Hematopoietic multipotent progenitor cell treated with erythropoietin and hydrocortisone succinate and interleukin-3 and kit ligand, for 15 days (in vitro differentiated cells): ENCODE measurements around the gene FCHSD2.
A peak's percentile ranks its signal among the peaks of the same experiment; 100 is the strongest.
"Not testable (repeated sequence)": the region's sequence is repeated elsewhere in the genome, so short reads cannot be mapped to it uniquely, and the experiment has no call there.

ENCODE experiments used
- DNase-seq: peaks from one replicate; pipeline ENCODE4 v3.0.0-alpha.2; 2015; ENCODE audit warnings: low spot score

FCHSD2 gene

DNA sequence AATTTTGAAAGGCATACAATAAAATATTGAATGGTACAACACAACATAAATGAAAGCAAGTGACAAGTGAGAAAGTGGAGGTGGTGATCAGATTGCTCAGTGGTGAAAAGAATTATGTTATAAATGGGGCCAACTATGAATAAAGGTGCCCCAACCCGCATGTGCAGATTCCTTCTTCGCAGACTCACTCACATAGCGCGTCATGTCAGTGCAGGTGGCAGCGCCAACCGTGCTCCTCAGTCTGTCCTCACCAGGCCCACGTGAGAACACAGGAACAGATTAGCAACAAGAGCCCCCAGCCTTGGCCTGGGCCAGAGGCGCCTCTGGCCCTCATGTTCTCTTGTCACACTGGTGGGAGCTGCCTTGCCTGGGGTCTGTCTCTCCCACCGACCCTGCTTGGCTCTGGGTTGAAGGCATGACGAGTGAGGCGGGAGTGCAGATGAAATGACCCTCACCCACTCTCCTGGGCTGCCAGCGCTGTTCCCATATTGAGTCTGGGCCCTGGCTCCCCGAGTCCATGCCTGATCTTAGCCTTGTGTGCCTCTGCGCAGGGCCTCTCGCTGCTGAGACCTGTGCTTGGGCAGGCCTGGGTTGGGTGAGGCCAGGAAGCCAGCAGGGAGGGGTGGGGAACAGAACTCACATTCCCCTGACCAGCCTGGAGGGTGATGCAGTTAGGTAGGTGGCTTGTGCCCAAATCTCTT is 321.5 kb downstream of the FCHSD2 start:
- no peak for DNase-seq

DNA sequence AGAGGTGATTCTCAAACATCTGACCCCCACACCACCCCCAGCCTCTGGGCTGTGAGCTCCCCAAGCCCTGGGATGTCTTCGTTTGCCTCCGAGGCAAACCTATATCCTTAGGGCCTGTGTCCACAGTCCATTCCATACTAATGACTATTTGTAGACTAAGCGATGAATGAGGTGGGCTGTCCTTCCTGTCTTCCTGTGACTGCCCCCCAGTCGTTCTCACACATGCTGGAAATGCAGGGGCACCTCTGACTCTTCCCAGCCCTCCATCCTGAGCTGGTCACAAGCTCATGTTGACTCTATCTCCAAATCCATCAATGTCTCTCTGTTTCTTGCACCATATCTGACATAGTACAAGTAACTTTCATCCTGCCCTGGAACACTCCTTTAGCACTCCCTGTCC is 323.1 kb downstream of the FCHSD2 start:
- no peak for DNase-seq

DNA sequence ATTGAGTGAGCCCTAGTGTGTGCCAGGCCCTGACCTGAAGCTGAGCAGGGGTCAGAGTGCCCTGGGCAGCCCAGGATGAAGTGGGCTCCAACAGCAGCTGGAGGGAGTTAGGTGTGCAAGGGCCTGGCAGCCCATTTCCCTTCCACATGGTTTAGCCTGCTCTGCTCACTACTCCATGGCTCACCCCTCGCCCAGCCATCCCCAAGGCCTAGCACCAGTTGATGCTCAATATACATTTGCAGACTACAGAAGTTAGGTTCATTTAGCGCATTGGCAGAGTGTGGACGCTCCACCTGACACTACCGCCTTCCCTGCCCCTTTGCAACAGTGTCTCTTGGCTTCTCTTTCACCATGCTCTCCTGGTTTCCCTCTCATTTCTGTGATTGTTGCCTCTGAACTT is 324.2 kb downstream of the FCHSD2 start:
- DNase-seq, result no peak

DNA sequence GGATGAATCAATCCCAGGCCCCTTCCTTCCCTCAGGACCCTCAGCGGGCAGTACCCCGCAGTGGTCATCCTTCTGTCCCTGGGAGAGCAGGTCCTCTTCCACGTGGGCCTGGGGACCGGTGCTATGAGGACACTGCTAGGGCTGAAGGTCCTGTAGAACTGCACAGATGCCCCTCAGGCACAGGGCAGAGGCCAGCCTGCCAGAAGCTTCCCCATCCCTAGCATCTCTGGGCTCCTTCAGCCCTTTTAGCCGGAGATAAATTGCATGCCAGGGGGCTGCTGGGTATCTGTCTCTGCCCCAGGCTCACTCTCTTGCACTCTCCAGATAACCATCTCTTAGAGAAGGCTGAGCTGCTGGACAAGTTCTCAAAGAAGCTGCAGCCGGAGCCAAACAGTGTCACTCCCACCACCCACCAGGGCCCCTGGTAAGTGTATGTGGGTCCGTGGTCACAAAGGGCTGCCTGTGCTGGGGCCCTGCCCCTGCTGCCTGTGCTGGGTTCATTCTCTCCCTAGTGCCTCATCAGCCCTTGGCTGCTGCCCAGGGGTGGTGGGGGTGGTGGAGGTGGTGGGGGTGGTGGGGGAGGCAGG is 325.6 kb downstream of the FCHSD2 start:
- DNase-seq, result no peak

DNA sequence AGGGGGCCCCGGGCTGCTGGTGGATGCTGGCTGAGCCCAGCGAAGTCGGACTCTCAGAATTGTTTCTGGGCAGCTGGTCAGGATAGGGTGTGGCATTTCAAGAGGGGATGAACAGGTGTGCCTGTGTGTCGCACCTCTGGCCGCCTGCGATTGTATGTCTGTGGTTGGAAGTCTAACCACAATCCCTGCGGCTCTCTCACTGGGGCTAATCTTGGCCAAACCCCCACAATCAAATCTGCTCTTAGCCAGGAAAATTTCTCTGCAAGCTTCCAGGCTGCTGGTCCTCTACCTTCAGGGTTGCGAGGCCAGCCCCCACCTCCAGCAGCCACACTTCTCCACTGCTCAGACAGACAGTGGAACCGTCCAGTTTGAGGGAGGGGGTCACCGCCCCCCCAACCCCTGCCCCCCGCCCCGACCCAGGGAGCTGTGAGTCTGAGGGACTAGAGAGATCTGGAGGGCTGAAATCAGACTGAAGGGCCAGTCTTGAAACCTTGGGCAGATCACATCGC is 327.0 kb downstream of the FCHSD2 start:
- no peak for DNase-seq

DNA sequence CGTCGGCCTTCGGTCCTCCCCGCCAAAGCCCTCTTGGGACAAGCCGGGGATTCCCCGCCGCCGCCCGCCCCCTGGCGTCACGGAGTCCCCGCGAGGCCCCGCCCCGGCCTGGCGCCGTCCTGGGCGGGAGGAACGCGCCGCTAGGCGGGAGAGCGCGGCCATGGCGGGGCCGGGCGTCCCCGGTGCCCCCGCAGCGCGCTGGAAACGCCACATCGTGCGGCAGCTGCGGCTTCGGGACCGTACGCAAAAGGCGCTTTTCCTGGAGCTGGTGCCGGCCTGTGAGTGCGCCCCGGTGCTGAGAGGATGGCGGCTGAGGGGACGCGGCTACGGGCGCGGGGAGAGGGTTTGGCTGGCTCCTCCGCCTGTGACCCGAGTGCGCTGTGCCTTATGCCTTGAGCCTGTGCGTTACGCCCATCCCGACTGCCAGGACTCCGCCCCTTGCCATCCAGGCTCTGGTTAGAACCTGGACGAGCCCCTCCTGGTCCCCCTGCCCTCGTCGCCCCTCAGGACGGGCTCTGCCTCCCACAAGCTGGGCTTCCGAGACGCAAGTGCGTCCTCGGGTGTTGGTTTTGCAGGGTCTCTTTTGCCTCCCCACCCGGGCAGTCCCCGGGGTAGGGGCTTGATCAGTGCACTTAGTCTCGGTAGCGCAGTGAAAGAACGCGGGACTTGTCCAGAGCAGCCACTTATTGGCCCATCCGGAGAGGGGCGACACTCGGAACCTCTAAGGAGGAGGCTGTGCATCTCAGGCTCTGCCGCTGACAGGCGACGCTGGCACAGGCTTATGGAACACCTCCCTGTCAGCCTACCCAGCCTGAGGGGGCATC is 327.6 kb downstream of the FCHSD2 start, which contains the start of gene ATG16L2:
TSS of gene ATG16L2 (plus strand) at position 126 of the 824 bp plus-strand sequence. CDS start at position 161, 35 bp downstream.
- peak; percentile 90 for DNase-seq

DNA sequence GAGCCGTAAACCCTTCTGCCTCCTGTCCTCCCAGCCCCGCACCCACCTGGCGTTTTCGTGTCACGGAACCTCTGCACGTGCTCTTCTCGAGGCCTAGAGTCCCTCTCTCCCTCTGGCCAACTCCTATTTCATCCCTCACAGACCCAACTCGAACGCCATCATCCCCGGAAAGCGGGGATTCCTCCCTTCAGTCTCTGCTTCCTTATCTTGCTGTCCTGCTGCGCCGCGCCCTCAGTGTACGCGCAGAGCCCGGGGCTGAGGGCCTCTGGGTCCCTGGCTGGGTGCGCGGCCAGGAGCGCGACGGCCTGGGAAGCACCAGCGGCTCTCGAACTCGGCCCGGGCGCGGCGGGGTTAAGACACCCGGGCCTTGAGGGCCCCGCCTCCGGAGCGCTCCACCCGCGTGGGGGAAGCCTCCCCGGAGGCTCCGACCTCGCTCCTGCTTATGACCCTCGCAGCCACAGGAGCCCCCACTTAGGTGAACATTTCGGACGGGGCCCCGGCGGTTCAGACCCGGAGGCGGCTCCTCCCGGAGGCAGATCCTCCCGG is 328.3 kb downstream of the FCHSD2 start:
- DNase-seq, result peak; percentile 87

DNA sequence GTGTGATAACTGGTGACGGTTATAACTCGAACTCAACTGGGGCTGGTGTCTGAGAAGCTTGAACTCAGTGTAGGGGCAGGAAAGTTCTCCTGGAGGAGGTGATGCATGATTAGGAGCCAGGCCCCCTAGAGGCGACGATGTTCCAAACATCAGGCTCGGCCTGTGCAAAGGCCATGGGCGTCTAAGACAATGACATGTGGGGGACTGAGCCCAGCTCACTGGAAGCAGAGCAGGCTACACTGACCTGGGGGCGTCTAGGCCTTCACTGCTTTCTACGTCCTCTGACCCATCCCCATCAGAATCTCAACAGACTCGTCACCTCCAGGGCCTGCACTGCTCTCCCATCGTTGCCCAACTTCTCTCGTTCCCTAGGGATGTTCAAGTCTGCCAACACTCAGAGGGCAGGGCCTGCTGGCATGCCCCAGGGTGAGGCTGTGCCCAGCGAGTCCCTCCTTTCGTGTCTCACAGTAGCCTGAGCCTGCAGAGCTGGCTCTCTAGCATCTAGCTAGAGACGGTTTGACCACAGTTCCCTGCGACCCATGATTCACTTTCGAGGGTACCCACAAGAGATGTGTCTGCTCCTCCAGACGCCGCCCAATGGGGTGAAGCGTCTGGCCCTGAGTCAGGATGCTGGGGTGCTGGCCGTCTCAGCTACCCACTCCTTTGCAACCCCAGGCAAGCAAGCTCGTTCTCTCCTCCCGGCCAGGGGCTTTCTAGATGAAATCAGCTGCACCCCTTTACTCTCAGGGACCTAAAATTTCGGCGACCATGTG is 329.0 kb downstream of the FCHSD2 start:
- peak; percentile 66 for DNase-seq

DNA sequence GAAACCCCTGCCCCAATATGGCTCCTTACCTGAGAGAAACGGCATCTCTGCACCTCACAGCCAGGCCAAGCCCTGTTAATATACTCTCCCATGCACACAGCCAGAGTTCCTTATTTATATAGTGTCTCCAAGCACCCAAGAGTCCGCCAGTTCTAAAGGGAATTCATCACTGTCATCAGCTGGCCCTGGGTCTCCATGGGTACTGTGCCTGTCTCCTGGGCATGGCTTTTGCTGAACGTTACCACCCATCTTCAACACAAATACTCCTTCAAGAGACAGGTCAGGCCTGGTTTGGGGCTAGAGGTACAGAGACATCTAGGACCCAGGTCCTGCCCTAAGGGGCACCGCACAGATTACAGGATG is 329.5 kb downstream of the FCHSD2 start:
- no peak for DNase-seq

DNA sequence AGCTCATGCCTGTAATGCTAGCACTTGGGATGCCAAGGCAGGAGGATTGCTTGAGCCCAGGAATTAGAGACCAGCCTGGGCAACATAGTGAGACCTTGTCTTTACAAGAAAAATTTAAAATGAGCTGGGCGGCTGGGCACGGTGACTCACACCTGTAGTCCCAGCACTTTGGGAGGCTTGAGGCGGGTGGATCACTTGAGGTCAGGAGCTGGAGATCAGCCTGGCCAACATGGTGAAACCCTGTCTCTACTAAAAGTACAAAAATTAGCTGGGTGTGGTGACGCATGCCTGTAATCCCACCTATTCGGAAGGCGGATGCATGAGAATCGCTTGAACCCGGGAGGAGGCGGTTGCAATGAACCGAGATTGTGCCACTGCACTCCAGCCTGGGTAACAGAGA is 330.4 kb downstream of the FCHSD2 start:
- not testable (repeated sequence) for DNase-seq

DNA sequence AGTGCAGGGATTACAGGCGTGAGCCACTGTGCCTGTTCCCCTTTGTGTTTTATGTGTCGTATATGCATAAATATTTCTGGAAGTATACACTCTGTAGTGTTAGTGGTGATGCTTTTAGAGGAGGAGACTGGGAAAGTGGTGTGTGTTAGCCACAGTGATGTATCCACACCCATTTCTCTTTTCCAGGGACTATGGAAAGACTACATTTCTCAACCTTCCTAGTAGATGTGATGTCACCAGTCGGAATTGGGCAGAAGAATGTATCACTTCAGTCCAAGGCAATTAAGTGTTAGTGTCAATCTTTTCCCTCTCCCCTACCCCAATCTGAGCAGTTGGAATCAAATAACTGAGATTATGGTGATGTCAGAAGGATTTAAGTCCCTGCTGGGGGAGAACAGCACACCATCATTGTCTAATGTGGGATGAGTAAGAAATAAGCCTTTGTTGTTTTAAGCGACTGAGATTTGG is 333.8 kb downstream of the FCHSD2 start:
- no peak for DNase-seq

DNA sequence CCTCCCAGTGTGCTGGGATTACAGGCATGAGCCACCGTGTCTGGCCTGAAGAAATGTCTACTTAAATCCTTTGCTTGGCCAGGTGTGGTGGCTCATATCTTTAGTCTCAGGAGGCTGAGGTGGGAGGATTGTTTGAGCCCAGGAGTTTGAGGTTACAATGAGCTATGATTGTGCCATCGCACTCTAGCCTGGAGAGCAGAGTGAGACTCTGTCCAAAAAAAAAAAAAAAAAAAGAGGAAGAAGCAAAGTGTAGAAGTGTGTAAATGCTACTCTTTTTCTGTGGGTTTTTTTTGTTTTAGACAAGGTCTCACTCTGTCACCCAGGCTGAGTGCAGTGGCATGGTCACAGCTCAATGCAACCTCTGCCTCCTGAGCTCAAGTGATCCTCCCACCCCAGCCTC is 334.3 kb downstream of the FCHSD2 start:
- DNase-seq, result no peak

DNA sequence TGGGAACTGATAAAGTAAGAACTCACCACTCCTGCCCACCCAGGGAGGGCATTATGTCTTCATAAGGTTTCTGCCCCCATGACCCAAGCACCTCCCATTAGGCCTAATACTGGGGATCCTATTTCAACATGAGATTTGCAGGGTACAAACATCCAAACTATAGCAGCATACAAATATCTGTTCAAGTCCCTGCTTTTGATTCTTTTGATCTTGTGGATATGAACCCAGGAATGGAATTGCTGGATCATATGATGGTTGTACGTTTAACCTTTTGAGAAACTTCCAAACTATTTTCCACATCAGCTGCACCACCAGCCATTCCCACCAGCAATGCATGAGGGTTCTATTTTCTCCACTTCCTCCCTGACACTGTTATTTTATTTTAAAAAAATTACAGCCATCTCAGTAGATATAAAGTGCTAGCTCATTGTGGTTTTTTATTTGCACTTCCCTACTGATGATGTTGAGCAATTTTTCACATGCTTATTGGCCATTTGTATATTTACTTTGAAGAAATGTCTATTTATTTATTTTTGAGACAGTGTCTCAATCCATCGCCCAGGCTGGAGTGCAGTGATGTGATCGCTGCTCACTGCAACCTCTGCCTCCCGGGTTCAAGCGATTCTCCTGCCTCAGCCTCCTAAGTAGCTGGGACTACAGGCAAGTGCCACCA is 335.0 kb downstream of the FCHSD2 start:
- DNase-seq, result no peak

DNA sequence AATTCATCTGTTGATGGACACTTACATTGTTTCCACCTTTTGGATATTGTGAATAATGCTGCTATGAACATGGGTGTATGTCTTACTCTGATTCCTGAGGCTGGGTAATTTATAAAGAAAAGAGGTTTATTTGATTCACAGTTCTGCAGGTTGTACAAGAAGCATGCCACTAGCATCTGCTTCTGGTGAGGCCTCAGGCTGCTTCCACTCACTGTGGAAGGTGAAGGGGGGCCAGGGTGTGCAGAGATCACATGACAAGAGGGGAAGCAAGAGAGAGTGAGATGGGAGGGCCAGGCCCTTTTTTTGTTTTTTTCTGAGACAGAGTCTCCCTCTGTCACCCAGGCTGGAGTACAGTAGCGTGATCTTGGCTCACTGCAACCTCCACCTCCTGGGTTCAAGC is 335.7 kb downstream of the FCHSD2 start:
- DNase-seq, result not testable (repeated sequence)

DNA sequence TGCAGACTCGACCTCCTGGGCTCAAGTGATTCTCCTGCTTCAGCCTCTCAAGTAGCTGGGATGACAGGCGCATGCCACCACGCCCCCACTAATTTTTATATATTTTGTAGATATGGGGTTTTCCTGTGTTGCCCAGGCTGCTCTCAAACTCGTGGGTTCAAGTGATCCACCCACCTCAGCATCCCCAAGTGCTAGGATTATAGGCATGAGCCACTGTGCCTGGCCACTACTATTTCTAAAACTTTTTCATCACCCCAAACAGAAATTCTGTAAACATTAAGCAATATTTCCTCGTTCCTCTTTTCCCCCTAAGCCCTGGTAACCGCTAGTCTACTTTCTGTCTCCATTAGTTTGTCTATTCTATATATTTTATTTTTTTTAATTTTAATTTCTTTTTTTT is 336.9 kb downstream of the FCHSD2 start:
- DNase-seq, result no peak

DNA sequence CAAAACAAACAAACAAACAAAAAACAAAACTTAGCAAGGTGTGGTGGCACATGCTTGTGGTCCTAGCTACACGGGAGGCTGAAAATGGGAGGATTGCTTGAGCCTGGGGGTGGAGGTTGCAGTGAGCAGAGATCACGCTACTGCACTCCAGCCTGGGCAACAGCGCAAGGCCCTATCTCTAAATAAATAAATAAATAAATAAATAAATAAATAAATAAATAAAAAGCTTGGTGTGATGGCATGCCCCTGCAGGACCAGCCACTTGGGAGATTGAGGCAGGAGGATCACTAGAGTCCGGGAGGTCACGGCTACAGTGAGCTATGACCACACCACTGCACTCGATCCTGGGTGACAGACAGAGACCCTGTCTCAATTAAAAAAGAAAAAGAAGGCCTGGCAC is 339.3 kb downstream of the FCHSD2 start:
- DNase-seq, result no peak

DNA sequence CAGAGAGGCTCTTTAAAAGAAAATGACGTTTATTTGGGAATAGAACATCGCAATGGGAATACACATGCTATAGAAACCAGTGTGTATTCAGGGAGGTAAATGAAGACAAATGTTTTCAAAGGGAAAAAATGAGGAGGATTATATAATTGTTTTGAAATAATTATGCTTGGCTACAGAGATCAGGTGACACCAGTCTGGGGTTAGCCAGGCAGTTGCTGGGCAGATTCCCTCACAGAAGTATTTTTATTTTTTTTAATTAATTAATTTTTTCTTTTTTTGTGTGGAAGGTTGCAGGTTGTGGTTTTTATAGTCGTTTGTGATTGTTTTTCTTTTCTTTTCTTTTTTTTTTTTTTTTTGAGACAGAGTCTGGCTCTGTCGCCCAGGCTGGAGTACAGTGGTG is 342.7 kb downstream of the FCHSD2 start:
- no peak for DNase-seq

DNA sequence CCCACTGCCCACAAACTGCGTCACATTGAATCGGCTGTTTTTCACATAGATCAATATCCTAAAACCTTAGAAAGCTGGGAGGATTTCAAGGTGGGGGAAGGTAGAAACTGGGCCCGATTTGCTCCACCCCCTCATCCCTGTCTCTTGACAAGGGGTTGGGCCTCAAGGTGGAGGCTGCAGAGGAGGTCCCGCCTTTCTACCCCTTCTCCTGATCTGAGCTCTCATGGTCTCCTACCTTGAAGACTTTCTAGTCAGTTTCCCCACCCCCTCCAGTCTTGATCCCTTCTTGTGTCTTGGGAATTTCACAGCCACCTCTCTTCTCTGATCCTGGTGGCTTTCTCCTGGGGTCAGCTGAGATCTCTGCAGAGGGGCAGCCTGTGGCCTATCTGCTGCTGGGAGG is 343.8 kb downstream of the FCHSD2 start:
- no peak for DNase-seq

DNA sequence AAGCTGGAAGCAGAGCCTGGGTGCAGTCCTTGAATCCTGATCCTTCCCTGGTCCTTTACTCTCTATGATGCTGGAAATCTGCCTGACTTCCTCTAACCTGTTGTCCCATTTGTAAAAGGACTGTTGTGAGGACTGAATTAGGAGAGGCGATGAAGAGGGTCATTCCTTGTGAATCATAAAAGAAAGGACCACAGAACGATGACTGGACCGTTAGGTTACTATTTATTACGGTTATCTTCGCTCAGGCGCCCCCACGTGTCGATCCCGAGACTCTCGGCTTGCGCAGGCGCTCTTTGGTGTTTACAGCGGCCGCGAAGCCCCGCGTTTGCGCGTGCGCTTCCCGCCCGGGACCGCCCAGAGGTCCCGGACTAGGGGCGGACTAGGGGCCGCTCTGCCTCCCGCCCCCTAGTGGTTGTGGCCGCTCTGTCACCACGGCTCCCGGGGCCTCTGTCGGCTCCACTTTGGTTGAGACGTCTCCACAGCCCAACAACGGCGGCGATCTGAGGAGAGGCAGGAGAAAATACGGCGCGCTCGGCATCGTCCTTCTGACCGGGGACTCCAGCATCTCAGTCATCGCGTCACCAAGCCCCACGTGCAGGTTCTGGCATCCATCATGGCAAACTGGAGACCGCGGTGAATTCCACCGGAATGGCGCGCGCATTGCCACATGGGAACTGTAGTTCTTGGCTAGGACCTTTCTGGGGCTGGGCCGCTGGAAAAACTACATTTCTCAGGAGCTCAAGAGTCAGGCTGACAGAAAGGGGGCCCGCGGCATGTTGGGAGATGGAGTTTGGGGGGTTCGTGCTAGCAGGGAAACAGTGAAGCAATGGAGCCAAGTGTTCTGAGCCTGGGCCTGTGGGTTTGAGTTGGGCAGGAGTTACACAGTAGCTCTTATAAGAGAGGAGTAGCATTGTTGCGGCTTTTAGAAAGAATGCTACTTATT is 348.4 kb downstream of the FCHSD2 start, which contains the start of gene STARD10:
TSS of gene STARD10 (minus strand) at position 623 of the 943 bp plus-strand sequence. CDS start 12,866 bp downstream, outside the sequence.
- DNase-seq, result peak; percentile 98

DNA sequence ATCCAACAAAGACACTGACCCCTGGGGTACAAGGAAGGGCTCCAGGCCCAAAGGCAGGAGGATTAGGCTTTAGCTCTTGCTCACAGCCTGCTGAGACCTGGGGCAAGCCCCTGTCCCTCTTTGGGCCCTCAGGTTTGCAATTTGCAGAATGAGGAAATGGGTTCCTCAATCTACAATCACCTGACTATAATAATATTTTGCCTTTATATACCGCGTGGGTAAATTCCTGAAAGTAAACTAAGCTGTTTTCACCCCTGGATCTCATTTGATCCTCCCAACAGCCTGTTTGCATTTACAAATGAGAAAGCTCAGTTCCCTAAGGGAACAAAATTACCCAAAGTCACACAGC is 349.1 kb downstream of the FCHSD2 start:
- no peak for DNase-seq
